Parathyroid adenoma (tissue), 2 donors: ENCODE data around the gene TAF11L3.
"Not testable (repeated sequence)": the region's sequence is repeated elsewhere in the genome, so short reads cannot be mapped to it uniquely, and the experiment has no call there.

Experiments
- H2AFZ ChIP-seq: fragments of 300-600 bp; sonication (generic); one replicate; pipeline ENCODE4 v1.7.0; 2017; ENCODE audit warnings: antibody characterized with exemption, mild to moderate bottlenecking
- H3K27ac ChIP-seq: fragments of 300-600 bp; sonication (generic); one replicate; pipeline ENCODE4 v1.7.0; 2017
- H3K27me3 ChIP-seq: fragments of 300-600 bp; sonication (generic); one replicate; pipeline ENCODE4 v1.7.0; 2017; ENCODE audit warnings: low read length; ENCODE audit not compliant: control insufficient read depth, insufficient read depth
- H3K36me3 ChIP-seq: fragments of 300-600 bp; sonication (generic); one replicate; pipeline ENCODE4 v1.7.0; 2017; ENCODE audit warnings: low read length; ENCODE audit not compliant: control insufficient read depth, insufficient read depth
- H3K4me1 ChIP-seq: fragments of 300-600 bp; sonication (generic); one replicate; pipeline ENCODE4 v1.7.0; 2017; ENCODE audit warnings: control low read depth
- H3K4me2 ChIP-seq: fragments of 300-600 bp; sonication (generic); one replicate; pipeline ENCODE4 v1.7.0; 2017; ENCODE audit warnings: low read length
- H3K4me3 ChIP-seq: fragments of 300-600 bp; sonication (generic); one replicate; pipeline ENCODE4 v1.7.0; 2017; ENCODE audit warnings: low read depth, low read length
- H3K79me2 ChIP-seq: fragments of 300-600 bp; sonication (generic); one replicate; pipeline ENCODE4 v1.7.0; 2017; ENCODE audit warnings: control low read depth
- H3K9ac ChIP-seq: fragments of 300-600 bp; sonication (generic); one replicate; pipeline ENCODE4 v1.7.0; 2017; ENCODE audit warnings: mild to moderate bottlenecking
- H3K9me3 ChIP-seq: fragments of 300-600 bp; sonication (generic); one replicate; pipeline ENCODE4 v1.7.0; 2017; ENCODE audit warnings: low read length; ENCODE audit not compliant: control insufficient read depth
- TF ChIP-seq, protein P1 (sequence below): fragments of 300-600 bp; sonication (generic); IDR thresholded peaks from one replicate; pipeline ENCODE4 v1.7.0; 2017; ENCODE audit warnings: antibody characterized with exemption, mild to moderate bottlenecking
- donor health status: primary hyperparathyroidism.

Gene TAF11L3

GRCh38 chr5:17511775-17512325, 6.3 kb upstream of the TAF11L3 start:
- no peaks in the 10 kb centered on the region for H3K36me3 ChIP-seq
- H2AFZ ChIP-seq: no peak overlapping the region
- TF ChIP-seq, protein P1, sequence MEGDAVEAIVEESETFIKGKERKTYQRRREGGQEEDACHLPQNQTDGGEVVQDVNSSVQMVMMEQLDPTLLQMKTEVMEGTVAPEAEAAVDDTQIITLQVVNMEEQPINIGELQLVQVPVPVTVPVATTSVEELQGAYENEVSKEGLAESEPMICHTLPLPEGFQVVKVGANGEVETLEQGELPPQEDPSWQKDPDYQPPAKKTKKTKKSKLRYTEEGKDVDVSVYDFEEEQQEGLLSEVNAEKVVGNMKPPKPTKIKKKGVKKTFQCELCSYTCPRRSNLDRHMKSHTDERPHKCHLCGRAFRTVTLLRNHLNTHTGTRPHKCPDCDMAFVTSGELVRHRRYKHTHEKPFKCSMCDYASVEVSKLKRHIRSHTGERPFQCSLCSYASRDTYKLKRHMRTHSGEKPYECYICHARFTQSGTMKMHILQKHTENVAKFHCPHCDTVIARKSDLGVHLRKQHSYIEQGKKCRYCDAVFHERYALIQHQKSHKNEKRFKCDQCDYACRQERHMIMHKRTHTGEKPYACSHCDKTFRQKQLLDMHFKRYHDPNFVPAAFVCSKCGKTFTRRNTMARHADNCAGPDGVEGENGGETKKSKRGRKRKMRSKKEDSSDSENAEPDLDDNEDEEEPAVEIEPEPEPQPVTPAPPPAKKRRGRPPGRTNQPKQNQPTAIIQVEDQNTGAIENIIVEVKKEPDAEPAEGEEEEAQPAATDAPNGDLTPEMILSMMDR: no peak

DNA sequence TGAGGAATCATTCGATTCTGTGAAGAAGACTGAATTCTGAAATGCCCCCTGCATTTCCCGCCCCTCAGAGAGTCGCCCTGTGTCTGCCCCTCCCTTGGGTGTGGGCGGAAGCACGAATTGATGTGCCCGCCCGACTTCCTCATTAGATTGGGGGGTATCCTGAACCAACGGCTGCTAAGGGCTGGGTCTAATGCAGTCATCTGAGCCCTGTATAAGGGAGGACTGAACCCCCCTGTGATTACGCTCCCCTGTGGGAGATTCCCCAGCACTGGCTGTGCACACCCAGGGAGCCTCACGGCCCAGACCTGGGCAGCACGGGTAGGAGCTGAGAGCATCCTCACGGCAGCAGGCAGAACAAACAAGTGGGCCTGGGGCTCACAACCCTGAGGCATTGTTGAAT, 641 bp upstream of the TAF11L3 start:
- not testable (repeated sequence) for H3K9ac ChIP-seq, H3K9me3 ChIP-seq, H3K27ac ChIP-seq, H3K36me3 ChIP-seq, H3K4me2 ChIP-seq, H3K4me3 ChIP-seq, H3K79me2 ChIP-seq, H2AFZ ChIP-seq, H3K4me1 ChIP-seq, H3K27me3 ChIP-seq

More at GRCh38 chr5:17511775-17512325, 6.3 kb upstream of the TAF11L3 start:
- Histone ChIP-seq H3K4me2 (no peak overlapping the region), H3K27ac (no peak overlapping the region), H3K9ac (no peak overlapping the region), H3K9me3 (no peaks in the 10 kb centered on the region), H3K27me3 (no peaks in the 10 kb centered on the region), H3K4me3 (no peak overlapping the region), H3K79me2 (no peaks in the 10 kb centered on the region), H3K4me1 (no peaks in the 10 kb centered on the region)

DNA sequence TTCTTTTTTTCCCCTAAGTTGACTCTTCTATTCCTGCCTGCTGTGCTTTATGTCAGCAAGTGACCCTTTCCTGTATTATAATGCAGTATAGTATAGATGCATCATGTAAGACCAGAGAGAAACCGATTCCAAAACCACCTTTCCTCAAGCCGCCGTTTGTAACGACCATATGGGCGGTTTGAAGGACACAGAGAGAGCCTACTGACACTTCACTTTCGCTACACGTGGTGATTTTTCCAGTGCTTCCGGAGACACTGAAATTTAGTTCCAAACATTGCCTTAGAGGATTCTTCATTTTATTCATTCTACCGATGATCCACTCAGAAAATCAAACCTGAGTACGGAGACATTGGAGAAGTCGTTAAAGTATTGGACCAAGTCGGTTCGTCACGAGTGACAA, 1.3 kb downstream of the TAF11L3 start:
- not testable (repeated sequence) for H3K79me2 ChIP-seq, H3K9ac ChIP-seq, H3K9me3 ChIP-seq, H3K27me3 ChIP-seq, H3K36me3 ChIP-seq, H2AFZ ChIP-seq, H3K27ac ChIP-seq, H3K4me2 ChIP-seq, H3K4me3 ChIP-seq, H3K4me1 ChIP-seq

DNA sequence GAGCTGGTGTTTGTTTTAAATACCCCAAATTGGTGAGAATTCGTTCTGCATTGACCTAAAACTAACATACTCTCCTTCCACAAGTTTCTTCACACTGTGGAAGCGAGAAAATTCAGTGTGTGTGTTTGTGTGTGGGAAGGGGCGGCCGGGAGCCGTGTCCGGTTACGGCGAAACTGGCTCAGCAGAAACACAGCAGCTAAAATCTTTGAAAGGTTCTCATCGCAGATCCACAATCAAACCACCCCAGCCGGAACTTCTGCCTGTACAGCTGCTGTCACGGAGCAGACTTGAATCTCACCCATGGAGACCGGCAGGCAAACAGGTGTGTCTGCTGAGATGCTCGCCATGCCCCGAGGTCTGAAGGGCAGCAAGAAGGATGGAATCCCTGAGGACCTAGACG, 3.3 kb downstream of the TAF11L3 start, which contains the start of gene TAF11L4:
TSS of gene TAF11L4 (plus strand) at position 301 of the 400 bp plus-strand sequence.
- not testable (repeated sequence) for H3K9me3 ChIP-seq, H3K27me3 ChIP-seq, H3K9ac ChIP-seq, H3K36me3 ChIP-seq, H3K4me2 ChIP-seq, H3K27ac ChIP-seq, H3K4me3 ChIP-seq, H3K4me1 ChIP-seq, H3K79me2 ChIP-seq, H2AFZ ChIP-seq

GRCh38 chr5:17524935-17525334, 6.8 kb downstream of the TAF11L3 start, which contains the start of gene TAF11L5:
TAF11L5 (plus strand) TSS chr5:17525235.
- not testable (repeated sequence) for H3K9ac ChIP-seq, H3K4me1 ChIP-seq, H3K36me3 ChIP-seq, H3K4me3 ChIP-seq, H3K9me3 ChIP-seq, H3K4me2 ChIP-seq, H3K27me3 ChIP-seq, H3K27ac ChIP-seq, H2AFZ ChIP-seq, H3K79me2 ChIP-seq

- not testable (repeated sequence) for H3K4me2 ChIP-seq, H3K4me1 ChIP-seq, H3K36me3 ChIP-seq, H2AFZ ChIP-seq, H3K9ac ChIP-seq, H3K4me3 ChIP-seq, H3K27ac ChIP-seq, H3K27me3 ChIP-seq, H3K9me3 ChIP-seq, H3K79me2 ChIP-seq
Measured at GRCh38 chr5:17526504-17526903, 8.3 kb downstream of the TAF11L3 start.

- not testable (repeated sequence) for H2AFZ ChIP-seq, H3K27me3 ChIP-seq, H3K36me3 ChIP-seq, H3K4me1 ChIP-seq, H3K4me3 ChIP-seq, H3K9me3 ChIP-seq, H3K79me2 ChIP-seq, H3K4me2 ChIP-seq, H3K9ac ChIP-seq, H3K27ac ChIP-seq
Measured at GRCh38 chr5:17528369-17528768, 10.2 kb downstream of the TAF11L3 start, which contains the start of gene TAF11L6. TAF11L6 (plus strand) TSS chr5:17528669.
